ENCODE data around the gene MAK. TPM values are rescaled to one million over a fixed set of nuclear protein-coding genes. Genes with fewer than 3 reads are reported as not detected.

The MAK gene
- total RNA-seq, 1 experiment from 2014 or later, result 0.22 TPM

- Histone ChIP-seq H3K27me3 (ENCODE audit: insufficient read depth, low read length) (no peaks in the 10 kb centered on the region), H3K9ac (ENCODE audit: low read length) (no peak overlapping the region), H4K20me1 (ENCODE audit: insufficient read depth) (no peaks in the 10 kb centered on the region), H3K9me3 (ENCODE audit: control insufficient read depth in 1 of 2, insufficient read depth in 1 of 2, low read depth in 1 of 2, low read length in 2 of 2) (no peaks in the 10 kb centered on the region), H3K4me1 (ENCODE audit: control insufficient read depth in 1 of 2, insufficient read depth in 2 of 2, low read length in 2 of 2) (no peaks in the 10 kb centered on the region), H3K36me3 (ENCODE audit: control insufficient read depth in 1 of 2, insufficient read depth in 2 of 2, low read length in 2 of 2) (no peaks in the 10 kb centered on the region), H3K4me2 (ENCODE audit: low read length) (no peak overlapping the region), H3K4me3 (replicated peaks in 1 of 2; ENCODE audit: low read depth in 1 of 2, low read length in 2 of 2) (no peak overlapping the region), H3K79me2 (ENCODE audit: insufficient read depth, low read length) (no peaks in the 10 kb centered on the region), H2AFZ (ENCODE audit: low read depth, low read length, poor library complexity, severe bottlenecking) (no peak overlapping the region), H3K27ac (ENCODE audit: low read depth, low read length) (no peak overlapping the region), H3K9me2 (ENCODE audit: insufficient read depth) (no peaks in the 10 kb centered on the region)
- POLR2A ChIA-PET, result no interaction called here
- RAD21 ChIA-PET (ENCODE audit: low non-redundant PET in 1 of 2, low total read pairs in 2 of 2, uncharacterized antibody in 2 of 2, unreplicated experiment in 2 of 2), result no interaction called here
- BruUV-seq (replicated peaks), result no TSS peak
- DNase-seq (ENCODE audit: low read depth, low spot score) (no peak), ATAC-seq (no peak)
- TF ChIP-seq TCF7L2 (IDR thresholded peaks at IDR 0.05; ENCODE audit: borderline replicate concordance, extremely low read depth, insufficient read depth, insufficient read length) (no peak), RAD21 (IDR thresholded peaks at IDR 0.05; ENCODE audit: low read depth) (no peak), POLR2A (IDR thresholded peaks at IDR 0.05; ENCODE audit: borderline replicate concordance, extremely low read depth, insufficient read depth, insufficient read length) (no peak), CEBPB (IDR thresholded peaks at IDR 0.05; ENCODE audit: low read depth) (no peak), ZFX (IDR thresholded peaks at IDR 0.05) (no peak), SP1 (IDR thresholded peaks at IDR 0.05; ENCODE audit: low read depth) (no peak), ZBTB33 (IDR thresholded peaks at IDR 0.05; ENCODE audit: extremely low read depth, insufficient replicate concordance, low read length) (no peak), SIN3A (IDR thresholded peaks at IDR 0.05; ENCODE audit: low read depth) (no peak), EZH2phosphoT487 (IDR thresholded peaks at IDR 0.05; ENCODE audit: borderline replicate concordance) (no peak), MAX (IDR thresholded peaks at IDR 0.05) (no peak), ATF3 (IDR thresholded peaks at IDR 0.05) (no peak), FOSL1 (IDR thresholded peaks at IDR 0.05; ENCODE audit: low read depth) (no peak), SRF (IDR thresholded peaks at IDR 0.05; ENCODE audit: low read depth) (no peak), CBX3 (IDR thresholded peaks at IDR 0.05; ENCODE audit: low read depth) (no peak), EZH2 (IDR thresholded peaks at IDR 0.05) (no peak), JUND (IDR thresholded peaks at IDR 0.05) (no peak), REST (IDR thresholded peaks at IDR 0.05; ENCODE audit: low read depth) (no peak), ELF1 (IDR thresholded peaks at IDR 0.05; ENCODE audit: borderline replicate concordance, low read depth) (no peak), CTCF (IDR thresholded peaks at IDR 0.05 in 2 of 3, conservative IDR thresholded peaks at IDR 0.05 in 1 of 3; ENCODE audit: borderline replicate concordance in 1 of 3, insufficient read depth in 1 of 3, low read depth in 2 of 3, low read length in 2 of 3) (no peak), ZNF274 (IDR thresholded peaks at IDR 0.05; ENCODE audit: low read depth, low read length) (no peak)
- CTCF ChIA-PET, result no interaction called here
- intact Hi-C loops (cut with micrococcal nuclease), result no loop called here
These were observed 45.3 kb downstream of the MAK start for GRCh38 chr6:10793035-10793434.
